Measurements from ENCODE around the gene SLC49A3. TPM values are rescaled to one million over a fixed set of nuclear protein-coding genes. Genes with fewer than 3 reads are reported as not detected.

The SLC49A3 gene
- polyA plus RNA-seq, 1 donor (not counting 4 experiments of a cell fraction or from before 2014, with no cell fraction given) = 0.04 TPM

- peaks cover 16% of the 10 kb centered on the region for H3K4me1 ChIP-seq (ENCODE audit: control insufficient read depth, extremely low read depth, insufficient read depth, low read length)
- peaks cover under 1% of the 10 kb centered on the region for H3K79me2 ChIP-seq (ENCODE audit: control insufficient read depth, insufficient read depth, low read length)
- no peak for DNase-seq (ENCODE audit: low read depth, low spot score)
- no peaks in the 10 kb centered on the region for H3K36me3 ChIP-seq (ENCODE audit: control insufficient read depth in 2 of 2, extremely low read depth in 1 of 2, insufficient read depth in 2 of 2, low read length in 2 of 2)
- dilution Hi-C loops (cut with MboI; ENCODE audit: extremely low pct_ligation_motif_present, low sequenced_read_pairs) = no loop called here
- H4K20me1 ChIP-seq (ENCODE audit: control insufficient read depth, extremely low read depth, insufficient read depth, low read length) = peaks cover 4% of the 10 kb centered on the region
- H3K9me1 ChIP-seq (ENCODE audit: control insufficient read depth, extremely low read depth, insufficient read depth, low read length) = no peaks in the 10 kb centered on the region
- FAIRE-seq = no peak
- H2AFZ ChIP-seq (ENCODE audit: control insufficient read depth, low read length) = no peak overlapping the region
- no peak overlapping the region for H3K27ac ChIP-seq (ENCODE audit: control insufficient read depth, insufficient read depth, low read length)
- H3K27me3 ChIP-seq (ENCODE audit: control insufficient read depth, extremely low read depth, insufficient read depth, low read length) = peaks cover 12% of the 10 kb centered on the region
- no peaks in the 10 kb centered on the region for H3K9me3 ChIP-seq (ENCODE audit: control insufficient read depth, low read depth, low read length)
- TF ChIP-seq, protein P1, sequence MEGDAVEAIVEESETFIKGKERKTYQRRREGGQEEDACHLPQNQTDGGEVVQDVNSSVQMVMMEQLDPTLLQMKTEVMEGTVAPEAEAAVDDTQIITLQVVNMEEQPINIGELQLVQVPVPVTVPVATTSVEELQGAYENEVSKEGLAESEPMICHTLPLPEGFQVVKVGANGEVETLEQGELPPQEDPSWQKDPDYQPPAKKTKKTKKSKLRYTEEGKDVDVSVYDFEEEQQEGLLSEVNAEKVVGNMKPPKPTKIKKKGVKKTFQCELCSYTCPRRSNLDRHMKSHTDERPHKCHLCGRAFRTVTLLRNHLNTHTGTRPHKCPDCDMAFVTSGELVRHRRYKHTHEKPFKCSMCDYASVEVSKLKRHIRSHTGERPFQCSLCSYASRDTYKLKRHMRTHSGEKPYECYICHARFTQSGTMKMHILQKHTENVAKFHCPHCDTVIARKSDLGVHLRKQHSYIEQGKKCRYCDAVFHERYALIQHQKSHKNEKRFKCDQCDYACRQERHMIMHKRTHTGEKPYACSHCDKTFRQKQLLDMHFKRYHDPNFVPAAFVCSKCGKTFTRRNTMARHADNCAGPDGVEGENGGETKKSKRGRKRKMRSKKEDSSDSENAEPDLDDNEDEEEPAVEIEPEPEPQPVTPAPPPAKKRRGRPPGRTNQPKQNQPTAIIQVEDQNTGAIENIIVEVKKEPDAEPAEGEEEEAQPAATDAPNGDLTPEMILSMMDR (optimal IDR thresholded peaks at IDR 0.05 in 1 of 3, IDR thresholded peaks at IDR 0.05 in 1 of 3, conservative IDR thresholded peaks at IDR 0.05 in 1 of 3; ENCODE audit: extremely low read depth in 1 of 3, insufficient read depth in 2 of 3, low read length in 3 of 3) = no peak
- no peak for TF ChIP-seq EZH2 (IDR thresholded peaks at IDR 0.05; ENCODE audit: low read length)
- no peak overlapping the region for H3K4me2 ChIP-seq (ENCODE audit: control insufficient read depth, extremely low read depth, insufficient read depth, low read depth, low read length)
- H3K9ac ChIP-seq (ENCODE audit: control insufficient read depth, extremely low read depth, insufficient read depth, low read length) = no peak overlapping the region
- H3K4me3 ChIP-seq (ENCODE audit: control insufficient read depth in 2 of 3, extremely low read depth in 1 of 3, insufficient read depth in 2 of 3, low read depth in 1 of 3, low read length in 3 of 3) = no peak overlapping the region
These were observed 8.4 kb downstream of the SLC49A3 start for GRCh38 chr4:680551-680927.

GRCh38 chr4:680091-680490 lies 8.9 kb downstream of the SLC49A3 start:
- Histone ChIP-seq H3K9ac (ENCODE audit: control insufficient read depth, extremely low read depth, insufficient read depth, low read length) (no peak overlapping the region), H3K4me2 (ENCODE audit: control insufficient read depth, extremely low read depth, insufficient read depth, low read depth, low read length) (no peak overlapping the region), H3K4me1 (ENCODE audit: control insufficient read depth, extremely low read depth, insufficient read depth, low read length) (peaks cover 21% of the 10 kb centered on the region)

More at GRCh38 chr4:680091-680490, 8.9 kb downstream of the SLC49A3 start:
- dilution Hi-C loops (cut with MboI; ENCODE audit: extremely low pct_ligation_motif_present, low sequenced_read_pairs) = no loop called here
- H3K36me3 ChIP-seq (ENCODE audit: control insufficient read depth in 2 of 2, extremely low read depth in 1 of 2, insufficient read depth in 2 of 2, low read length in 2 of 2) = no peaks in the 10 kb centered on the region
- H3K79me2 ChIP-seq (ENCODE audit: control insufficient read depth, insufficient read depth, low read length) = peaks cover 5% of the 10 kb centered on the region
- TF ChIP-seq EZH2 (IDR thresholded peaks at IDR 0.05; ENCODE audit: low read length) = no peak
- TF ChIP-seq, protein P1 (optimal IDR thresholded peaks at IDR 0.05 in 1 of 3, IDR thresholded peaks at IDR 0.05 in 1 of 3, conservative IDR thresholded peaks at IDR 0.05 in 1 of 3; ENCODE audit: extremely low read depth in 1 of 3, insufficient read depth in 2 of 3, low read length in 3 of 3) = no peak
- DNase-seq (ENCODE audit: low read depth, low spot score) = no peak
- peaks cover 12% of the 10 kb centered on the region for H3K27me3 ChIP-seq (ENCODE audit: control insufficient read depth, extremely low read depth, insufficient read depth, low read length)
- no peak for FAIRE-seq
- H4K20me1 ChIP-seq (ENCODE audit: control insufficient read depth, extremely low read depth, insufficient read depth, low read length) = peaks cover 4% of the 10 kb centered on the region
- H3K9me3 ChIP-seq (ENCODE audit: control insufficient read depth, low read depth, low read length) = no peaks in the 10 kb centered on the region
- no peaks in the 10 kb centered on the region for H3K9me1 ChIP-seq (ENCODE audit: control insufficient read depth, extremely low read depth, insufficient read depth, low read length)
- no peak overlapping the region for H2AFZ ChIP-seq (ENCODE audit: control insufficient read depth, low read length)
- no peak overlapping the region for H3K27ac ChIP-seq (ENCODE audit: control insufficient read depth, insufficient read depth, low read length)
- H3K4me3 ChIP-seq (ENCODE audit: control insufficient read depth in 2 of 3, extremely low read depth in 1 of 3, insufficient read depth in 2 of 3, low read depth in 1 of 3, low read length in 3 of 3) = no peak overlapping the region
